HG03097 (cell line): ENCODE data around the gene CACHD1.
"Not testable (repeated sequence)": the region's sequence is repeated elsewhere in the genome, so short reads cannot be mapped to it uniquely, and the experiment has no call there.

Source experiments
- ATAC-seq: cut with Tn5 transposase; IDR thresholded peaks from one replicate; pipeline ENCODE4 v1.9.1; 2021; ENCODE audit not compliant: unreplicated experiment, low FRiP score

Gene CACHD1

DNA sequence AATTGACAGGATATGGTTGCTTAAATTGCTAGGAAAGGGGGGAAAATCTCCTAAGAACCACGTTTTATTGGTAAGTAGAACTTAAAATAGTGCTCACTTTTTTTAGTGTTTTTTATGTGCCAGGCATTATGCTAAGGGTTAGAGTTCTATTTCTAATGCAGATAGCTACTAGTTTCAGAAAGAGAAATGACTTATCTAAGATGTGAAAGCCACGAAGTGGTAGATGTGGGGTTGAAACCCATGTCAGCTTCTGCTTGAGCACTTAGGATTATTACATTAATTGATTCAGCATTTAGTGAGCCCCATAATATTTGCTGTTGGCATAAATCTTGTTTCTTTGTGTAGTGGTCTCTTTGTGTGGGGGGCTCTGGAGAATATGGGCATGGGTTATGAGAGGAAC is 24.7 kb downstream of the CACHD1 start:
- ATAC-seq, result no peak

DNA sequence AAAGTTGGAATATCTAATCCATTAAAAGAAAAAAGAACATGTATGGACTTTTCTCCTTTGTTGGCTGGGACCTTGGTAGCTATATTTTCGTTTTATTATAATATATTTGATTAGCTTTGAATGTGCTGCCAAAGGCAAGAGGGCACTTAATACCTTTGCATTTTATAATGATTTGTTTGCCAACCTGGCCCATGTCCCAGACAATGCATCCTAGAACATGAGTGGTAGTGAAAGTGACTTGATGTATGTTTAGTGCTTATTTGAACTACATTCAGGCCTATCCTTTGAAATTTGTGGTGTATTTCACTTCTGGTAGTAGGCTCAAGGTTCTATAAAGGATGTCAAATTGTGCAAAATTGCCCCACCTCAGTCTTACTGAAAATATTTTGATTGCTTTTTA is 25.9 kb downstream of the CACHD1 start:
- no peak for ATAC-seq

DNA sequence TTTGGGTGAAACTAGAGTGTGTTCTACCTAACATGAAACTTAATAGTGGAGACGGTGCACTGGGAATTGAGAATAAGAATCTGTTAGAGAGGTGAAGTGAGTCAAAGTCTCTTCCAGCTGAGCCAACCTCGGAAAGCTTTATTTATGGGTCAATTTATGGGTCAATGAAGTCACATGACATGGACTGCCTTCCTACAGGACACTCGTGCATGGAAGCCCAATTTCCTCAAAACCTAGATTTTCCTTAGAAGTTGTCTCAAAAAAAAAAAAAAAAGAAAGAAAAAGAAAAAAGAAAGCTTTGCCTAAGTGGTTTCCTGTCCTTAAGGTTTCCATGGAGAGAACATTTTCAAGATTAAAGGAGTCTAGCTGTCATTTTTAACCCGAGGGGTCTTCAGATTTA is 26.7 kb downstream of the CACHD1 start:
- ATAC-seq, result no peak

DNA sequence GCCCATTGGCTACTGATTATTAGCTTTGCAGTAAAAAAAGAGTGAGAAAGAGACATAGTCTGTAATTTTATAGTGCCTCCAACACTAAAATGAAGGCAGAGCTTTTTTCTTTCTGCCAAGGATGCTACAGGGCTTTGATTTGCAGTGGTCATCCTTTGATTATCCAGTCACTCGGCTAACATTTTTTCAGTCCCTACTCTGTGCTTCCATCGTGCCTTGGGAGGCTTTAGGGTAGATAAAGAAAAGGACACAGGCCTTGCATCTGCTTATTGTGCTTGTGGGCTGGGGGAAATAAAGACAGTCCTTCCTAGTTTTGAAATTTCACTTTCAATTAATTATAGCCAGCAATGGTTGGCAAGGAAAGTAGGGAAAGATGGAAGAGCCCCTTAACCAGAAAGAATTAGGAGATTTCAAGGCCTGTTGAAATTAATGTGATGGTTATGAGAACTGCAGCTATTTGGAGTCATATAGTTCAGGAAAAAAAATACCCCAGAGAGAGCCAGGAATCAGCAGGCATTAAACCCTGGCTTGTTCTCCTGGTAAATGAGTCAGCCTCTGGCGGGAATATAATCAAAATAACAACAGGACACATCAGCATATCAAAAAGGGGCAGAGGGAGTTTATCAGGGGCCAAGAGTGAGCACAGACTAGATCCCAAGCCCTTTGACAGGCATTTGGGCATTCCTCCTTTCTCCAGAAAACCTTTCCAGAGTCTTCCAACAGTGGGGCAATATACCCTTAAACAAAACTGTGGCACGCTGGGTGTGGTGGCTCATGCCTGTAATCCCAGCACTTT is 27.4 kb downstream of the CACHD1 start:
- no peak for ATAC-seq

GRCh38 chr1:64498325-64498724 is 28.4 kb downstream of the CACHD1 start:
- ATAC-seq, result no peak

GRCh38 chr1:64499011-64499410 is 29.1 kb downstream of the CACHD1 start:
- ATAC-seq, result no peak

DNA sequence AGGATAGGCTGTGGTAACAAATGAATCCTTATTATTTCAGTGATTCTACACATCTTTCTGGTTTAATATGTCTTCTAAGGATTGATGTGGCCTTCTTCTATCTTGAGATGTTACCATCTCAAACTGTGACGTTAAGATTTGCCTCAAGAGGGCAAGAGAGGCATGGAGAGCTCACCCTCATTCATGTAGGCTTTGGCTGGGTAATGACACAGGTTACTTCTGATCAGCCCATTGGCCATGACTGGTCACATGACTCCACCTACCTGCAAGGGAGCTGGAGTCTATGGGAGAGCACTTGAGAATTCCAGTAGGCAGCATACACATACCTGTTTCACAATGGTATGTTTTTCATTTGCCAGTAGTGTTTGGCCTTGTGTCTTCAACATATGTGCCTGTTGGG is 30.0 kb downstream of the CACHD1 start:
- no peak for ATAC-seq

GRCh38 chr1:64502083-64502482 is 32.2 kb downstream of the CACHD1 start:
- ATAC-seq, result no peak

DNA sequence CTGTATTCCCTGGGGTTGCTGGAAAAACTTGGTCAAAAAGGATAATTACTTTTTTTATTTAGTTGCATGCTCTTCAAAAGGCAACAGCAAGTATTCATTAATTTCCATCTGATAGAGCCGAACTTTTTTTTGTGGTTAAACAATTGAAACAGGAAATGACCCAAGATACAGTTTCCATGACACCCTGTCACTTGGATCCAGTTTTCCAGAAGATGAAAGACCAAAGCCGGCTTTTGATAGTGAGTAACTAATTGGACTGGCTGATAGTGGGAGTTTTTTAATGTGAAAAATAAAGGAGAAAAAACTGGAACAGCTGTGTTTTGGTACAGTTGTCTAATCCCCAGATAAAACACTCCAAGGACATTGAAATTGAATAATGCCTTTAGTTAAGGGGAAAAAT is 33.0 kb downstream of the CACHD1 start:
- ATAC-seq, result no peak

DNA sequence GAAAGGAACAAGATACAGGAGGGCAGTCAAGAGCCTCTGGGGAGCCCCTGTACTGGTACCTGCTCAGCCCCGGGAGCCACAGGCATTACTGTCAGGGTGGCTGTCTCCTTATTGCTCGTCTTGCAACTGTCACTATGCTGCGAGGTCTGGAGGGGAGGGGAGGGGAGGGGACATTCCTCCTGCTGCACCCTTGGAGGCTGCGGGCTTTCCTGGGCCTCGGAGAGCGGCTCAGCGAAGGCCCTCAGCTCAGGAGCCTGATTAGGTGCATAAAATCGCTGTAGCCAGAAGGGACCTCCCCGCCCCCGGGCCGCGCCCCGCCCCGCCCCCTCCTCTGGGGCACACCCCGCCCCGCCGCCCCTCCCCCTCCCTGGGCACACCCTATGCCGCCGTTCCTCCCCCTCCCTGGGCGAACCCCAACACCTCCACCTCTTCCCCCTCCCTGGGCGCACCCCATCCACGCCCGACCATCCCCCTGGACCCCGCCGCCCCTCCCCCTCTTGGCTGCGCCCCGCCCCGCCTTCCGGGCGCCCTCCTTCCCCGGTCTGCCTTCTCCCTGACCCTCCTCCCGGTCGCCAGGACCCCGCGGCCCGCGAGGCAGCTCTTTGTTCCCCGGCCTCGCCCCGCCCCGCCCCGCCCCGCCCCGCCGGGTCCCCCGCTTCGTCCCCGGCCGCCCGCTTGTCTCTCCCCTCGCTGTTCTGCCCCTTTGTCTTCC is 35.5 kb downstream of the CACHD1 start:
- no peak for ATAC-seq

- ATAC-seq, result no peak
Observed at GRCh38 chr1:64505944-64506655, 36.2 kb downstream of the CACHD1 start.

GRCh38 chr1:64508629-64509028 is 38.7 kb downstream of the CACHD1 start:
- no peak for ATAC-seq

- no peak for ATAC-seq
Observed at GRCh38 chr1:64511044-64511443, 41.1 kb downstream of the CACHD1 start.

DNA sequence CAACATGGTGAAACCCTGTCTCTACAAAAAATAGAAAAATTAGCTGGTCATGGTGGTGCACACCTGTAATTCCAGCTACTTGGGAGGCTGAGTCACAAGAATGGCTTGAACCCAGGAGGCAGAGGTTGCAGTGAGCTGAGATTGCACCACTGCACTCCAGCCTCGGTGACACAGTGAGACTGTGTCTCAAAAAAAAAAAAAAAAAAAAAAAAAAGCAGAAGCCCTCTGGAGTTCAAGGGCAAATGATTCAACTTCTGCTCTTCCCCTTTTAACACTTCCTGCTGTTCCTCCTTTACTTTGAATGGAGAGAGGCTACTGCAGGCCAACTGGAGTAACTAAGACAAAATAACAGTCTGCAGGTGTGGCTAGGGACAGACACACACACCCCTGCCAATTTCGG is 42.3 kb downstream of the CACHD1 start:
- not testable (repeated sequence) for ATAC-seq

DNA sequence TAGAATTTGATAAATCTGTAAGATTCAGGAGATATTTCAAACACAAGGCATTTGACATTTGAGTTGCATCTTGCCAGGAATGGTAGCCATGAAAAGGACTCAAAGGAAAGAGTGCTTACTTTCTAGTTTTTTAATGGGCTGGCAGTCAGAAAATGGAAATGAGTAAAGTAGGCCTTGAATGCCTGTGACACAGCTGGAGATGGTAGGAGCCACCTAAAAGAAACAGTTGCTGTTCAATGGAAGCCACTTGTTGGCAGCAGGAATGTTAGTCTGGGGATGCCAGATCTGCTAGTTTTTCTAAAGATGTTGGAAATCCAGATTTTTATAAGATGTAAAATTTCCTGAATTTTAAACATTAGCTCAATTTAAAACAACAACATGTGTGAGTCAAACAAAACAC is 43.6 kb downstream of the CACHD1 start:
- ATAC-seq, result no peak

GRCh38 chr1:64514197-64514765 is 44.4 kb downstream of the CACHD1 start:
- ATAC-seq, result no peak

DNA sequence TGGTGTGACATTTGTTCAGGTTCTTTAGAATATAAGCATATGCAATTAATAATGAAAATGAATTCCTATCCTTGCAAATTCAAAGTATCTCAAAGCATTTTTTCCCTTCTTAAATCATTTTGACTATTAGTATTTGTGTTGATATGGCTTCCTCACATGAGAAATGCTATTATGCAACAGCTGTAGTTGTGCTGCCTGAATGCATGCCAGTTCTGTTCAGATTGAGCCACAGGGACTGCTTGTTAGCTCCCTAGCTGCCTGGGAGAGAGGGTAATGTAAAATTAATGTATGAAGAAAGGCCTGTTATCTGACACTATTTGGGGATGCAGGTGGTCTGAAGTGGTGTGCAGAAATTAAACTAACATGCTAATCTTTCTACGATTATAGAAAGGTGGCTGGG is 45.5 kb downstream of the CACHD1 start:
- no peak for ATAC-seq

- ATAC-seq, result no peak
Observed at GRCh38 chr1:64516301-64516700, 46.4 kb downstream of the CACHD1 start.

- no peak for ATAC-seq
Observed at GRCh38 chr1:64516803-64517568, 47.1 kb downstream of the CACHD1 start.

GRCh38 chr1:64517640-64518039 is 47.7 kb downstream of the CACHD1 start:
- ATAC-seq, result no peak
